GM12891 (cell line): Measurements from ENCODE around the gene ZSCAN29.

Experiments
- PAX5 ChIP-seq: IDR thresholded peaks from 2 replicates; pipeline ENCODE4 v1.6.1; 2011; ENCODE audit warnings: low read length, moderate library complexity, mild to moderate bottlenecking; ENCODE audit not compliant: insufficient read depth, severe bottlenecking
- POLR2A ChIP-seq: IDR thresholded peaks from 2 replicates; pipeline ENCODE4 v1.6.1; 2011; ENCODE audit warnings: low read depth, low read length, control low read depth
- POLR2AphosphoS5 ChIP-seq: IDR thresholded peaks from 2 replicates; pipeline ENCODE4 v1.6.1; 2011; ENCODE audit warnings: low read depth, low read length, control low read depth
- TAF1 ChIP-seq: IDR thresholded peaks from 2 replicates; pipeline ENCODE4 v1.6.1; 2011; ENCODE audit warnings: low read depth, low read length, control low read depth

GRCh38 chr15:43347114-43347513 lies 23.7 kb downstream of the ZSCAN29 start:
- TF ChIP-seq POLR2A (no peak), POLR2AphosphoS5 (no peak), PAX5 (no peak), TAF1 (no peak)
